ENCODE measurements around the gene FAF2.
"Not testable (repeated sequence)": the region's sequence is repeated elsewhere in the genome, so short reads cannot be mapped to it uniquely, and the experiment has no call there.

The FAF2 gene

DNA sequence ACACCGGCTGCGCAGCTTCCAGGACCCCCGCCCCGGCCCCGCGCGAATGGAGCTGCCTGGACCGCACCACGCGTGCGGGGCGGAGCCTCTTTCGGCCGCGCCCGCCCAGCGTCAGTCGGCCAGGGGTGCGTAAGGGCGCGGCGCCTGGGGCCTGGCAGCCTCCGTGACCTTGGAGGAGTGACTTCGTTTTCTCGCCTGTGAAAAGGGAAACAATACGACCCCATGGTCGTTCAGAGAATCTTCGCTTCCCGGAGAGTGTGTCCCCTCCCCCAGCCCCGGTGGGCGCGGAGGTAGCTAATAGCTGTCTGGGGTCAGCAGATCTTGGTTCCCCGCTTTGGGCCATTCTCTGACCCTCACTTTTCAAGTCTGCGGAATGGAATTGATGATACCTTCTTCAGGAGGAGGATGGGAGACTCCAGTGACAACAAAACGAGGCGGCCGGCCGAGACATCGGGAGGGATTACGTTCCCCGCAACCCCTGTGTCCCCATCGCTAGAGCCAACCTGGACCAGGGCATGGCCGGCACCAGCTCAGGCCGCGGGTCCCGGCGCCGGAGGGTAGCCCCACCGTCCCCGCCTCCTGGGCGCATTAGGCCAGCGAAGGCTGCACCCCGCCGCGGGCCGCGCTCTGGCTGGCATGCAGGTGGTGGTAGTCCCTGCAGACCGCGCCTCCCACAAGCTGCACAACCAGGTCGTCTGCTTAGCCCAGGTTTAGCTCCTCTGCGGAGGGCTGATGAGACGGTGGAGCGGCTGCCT, 95.4 kb downstream of the FAF2 start:
- peak; percentile 64 for DNase-seq (ENCODE audit: low read depth)

DNA sequence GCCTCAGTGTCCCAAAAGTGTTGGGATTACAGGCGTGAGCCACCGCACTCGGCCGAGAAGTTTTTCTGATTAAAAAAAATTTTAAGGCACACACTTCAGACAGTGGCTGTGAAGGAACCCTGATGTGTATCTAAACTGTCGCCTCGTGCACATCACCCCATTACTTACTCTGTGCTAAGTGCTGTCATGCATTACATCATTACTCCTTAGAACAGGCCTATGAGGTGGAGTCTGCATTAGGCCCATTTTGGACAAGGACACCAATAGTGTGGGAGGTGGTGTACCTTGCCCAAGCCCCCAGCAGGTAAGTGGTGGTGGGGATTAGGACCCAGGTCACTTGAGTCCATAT, 97.2 kb downstream of the FAF2 start:
- no peak for DNase-seq (ENCODE audit: low read depth)

DNA sequence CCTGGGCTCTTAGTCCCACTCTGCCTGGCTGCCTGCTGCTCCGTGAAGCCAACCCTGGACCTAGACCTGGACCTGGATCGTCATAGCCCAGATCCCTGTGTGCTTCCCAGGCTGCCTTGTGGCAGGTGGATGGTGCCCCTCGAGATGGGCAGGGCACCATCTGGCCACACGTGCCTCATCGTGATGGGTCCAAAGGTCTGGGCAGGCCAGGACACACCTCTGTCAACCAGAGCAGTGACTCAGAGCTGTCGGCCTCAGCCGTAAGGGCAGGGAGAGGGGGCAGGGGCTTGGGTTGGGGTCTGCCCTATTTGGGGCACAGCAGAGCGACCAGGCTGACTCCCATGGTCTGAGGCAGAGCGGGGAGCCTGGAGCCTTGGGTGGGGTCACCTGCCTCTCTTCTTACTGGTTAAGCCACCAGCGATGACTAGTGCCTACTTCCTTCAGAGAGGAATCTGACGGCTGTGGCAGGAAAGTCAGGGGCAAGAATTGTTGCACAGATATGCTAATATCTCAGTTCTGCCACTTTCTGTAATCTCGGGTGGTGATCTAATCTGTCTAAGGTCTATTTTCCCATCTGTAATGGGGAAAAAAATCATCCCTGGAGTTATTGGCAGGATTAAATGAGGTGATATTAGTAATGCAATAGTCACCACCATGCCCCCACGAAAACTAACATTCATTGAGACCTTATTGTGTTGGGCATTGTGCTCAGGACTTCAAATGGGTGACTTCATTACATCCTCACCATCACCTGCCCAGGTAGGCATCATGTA, 97.7 kb downstream of the FAF2 start:
- no peak for DNase-seq (ENCODE audit: low read depth)

DNA sequence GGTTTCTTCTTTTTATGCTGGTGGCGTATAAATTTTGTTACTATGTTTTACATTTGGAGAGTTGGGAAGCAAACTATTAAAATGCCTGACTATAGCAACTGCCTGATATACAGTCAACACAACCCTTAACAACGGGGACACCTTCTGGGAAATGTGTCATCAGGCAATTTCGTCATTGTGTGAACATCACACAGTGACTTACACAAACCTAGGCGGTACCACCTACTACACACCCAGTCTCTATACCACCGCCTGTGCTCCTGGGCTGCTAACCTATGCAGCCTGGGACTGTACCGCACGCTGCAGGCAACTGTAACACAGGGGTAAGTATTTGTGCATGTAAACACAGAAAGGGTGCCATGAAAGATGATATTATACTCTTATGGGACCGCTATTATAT, 99.6 kb downstream of the FAF2 start:
- no peak for DNase-seq (ENCODE audit: low read depth)

DNA sequence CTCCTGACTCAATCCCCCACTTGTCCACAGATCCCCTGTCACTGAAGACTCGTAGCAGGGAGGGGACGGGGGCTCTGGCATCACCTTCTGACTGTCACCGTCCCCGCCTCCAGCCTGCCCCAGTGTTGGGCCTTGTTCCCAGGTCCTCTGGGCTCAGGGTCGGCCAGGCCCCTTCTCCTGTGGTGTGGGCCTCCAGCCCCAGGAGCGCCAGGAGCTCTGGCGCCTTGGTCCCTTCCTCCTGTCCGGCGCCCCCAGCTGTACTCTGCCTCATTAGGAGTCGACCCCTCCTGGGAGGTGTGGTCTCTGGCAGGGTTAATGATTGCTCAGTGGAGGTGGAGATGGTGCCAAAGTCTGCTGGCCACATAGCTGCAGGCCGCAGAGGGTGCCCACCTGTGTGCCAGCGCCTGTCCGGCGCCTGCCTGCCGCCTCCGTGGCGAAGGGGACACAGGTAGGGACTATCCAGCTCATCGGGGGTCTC, 100.8 kb downstream of the FAF2 start, which contains the start of gene CDHR2:
Gene CDHR2 (plus strand): TSS at position 376 of the 478 bp plus-strand sequence. CDS start 16,011 bp downstream, outside the sequence.
- no peak for DNase-seq (ENCODE audit: low read depth)

DNA sequence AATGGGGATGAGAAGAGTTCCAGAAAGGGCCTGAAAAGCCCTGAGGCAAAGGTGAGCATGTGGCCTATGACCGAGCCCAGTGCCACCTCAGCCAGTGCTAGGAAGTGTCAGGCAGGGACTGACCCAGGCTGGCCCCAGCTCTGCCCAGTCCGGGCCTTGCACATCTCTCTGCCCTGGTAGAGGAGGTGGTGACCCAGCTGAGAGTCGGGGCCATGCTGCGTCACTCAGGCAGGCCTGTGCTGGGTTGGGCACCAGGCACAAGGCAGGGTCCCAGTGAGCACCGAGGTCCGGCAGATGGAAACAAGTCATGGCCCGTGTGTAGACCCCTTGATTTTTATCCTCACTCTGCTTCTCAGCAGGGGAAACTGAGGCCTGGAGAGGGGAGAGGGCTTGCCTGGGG, 101.7 kb downstream of the FAF2 start:
- DNase-seq (ENCODE audit: low read depth) = no peak

DNA sequence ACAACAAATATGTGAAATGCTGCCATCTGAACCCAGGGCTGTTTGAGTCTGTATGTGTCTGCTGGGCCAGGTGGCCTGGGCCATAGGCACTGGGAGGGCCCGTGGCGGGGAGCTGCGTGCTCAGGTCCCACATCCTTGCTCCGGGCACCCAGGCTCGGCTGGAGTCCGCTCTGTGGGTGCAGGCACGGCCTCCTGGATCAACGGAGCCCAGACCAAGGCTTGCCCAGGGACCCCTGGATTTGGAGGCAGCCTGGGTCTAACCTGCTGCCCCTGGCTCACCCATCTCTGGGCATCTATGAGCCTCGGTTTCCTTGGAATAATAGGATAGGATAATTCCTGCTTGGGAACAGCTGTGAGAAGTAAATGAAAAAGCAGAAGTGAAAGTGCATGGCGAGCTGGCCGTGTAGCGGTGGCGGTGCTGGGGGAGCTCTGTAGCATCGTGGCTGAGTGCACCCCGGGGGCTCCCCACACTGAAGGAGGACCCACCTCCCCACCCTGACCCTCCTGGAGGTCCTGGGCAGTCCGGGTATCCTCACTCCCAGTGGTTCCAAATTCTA, 102.2 kb downstream of the FAF2 start:
- no peak for DNase-seq (ENCODE audit: low read depth)

DNA sequence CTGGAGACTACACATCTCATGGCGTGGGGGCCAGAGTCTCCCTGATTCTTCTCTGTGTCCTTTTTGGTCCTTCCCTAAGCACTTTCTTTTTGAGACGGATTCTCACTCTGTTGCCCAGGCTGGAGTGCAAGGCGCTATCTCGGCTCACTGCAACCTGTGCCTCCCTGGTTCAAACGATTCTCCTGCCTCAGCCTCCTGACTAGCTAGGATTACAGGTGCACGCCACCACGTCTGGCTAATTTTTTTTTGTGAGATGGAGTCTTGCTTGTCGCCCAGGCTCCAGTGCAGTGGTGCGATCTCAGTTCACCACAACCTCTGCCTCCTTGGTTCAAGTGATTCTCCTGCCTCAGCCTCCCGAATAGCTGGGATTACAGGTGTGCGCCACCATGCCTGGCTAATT, 102.8 kb downstream of the FAF2 start:
- DNase-seq (ENCODE audit: low read depth) = not testable (repeated sequence)

DNA sequence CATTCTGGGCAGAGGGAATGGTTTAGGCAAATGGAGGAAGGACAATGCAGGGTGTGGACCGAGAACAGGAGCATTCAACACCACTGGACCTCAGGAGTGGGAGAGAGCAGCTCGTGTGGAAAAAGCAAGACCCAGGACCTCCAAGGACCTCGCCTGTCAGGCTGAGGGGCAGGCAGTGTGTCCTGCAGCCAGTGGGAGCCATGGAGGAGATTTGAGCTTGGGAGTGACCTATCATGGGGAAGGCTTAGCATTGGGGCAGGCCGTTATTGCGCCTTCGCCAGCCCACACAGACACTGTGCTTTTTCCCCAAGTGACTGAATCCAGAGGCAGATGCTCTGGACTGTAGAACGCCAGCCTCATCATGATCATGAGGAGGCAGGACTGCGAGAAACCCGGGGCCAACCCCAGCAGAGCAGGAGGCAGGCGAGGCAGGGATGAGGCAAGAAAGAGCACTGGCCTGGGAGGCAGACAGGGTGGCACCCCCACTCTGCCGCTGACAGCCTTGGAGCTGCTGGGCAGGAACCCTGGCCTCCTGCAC, 104.2 kb downstream of the FAF2 start:
- no peak for DNase-seq (ENCODE audit: low read depth)

DNA sequence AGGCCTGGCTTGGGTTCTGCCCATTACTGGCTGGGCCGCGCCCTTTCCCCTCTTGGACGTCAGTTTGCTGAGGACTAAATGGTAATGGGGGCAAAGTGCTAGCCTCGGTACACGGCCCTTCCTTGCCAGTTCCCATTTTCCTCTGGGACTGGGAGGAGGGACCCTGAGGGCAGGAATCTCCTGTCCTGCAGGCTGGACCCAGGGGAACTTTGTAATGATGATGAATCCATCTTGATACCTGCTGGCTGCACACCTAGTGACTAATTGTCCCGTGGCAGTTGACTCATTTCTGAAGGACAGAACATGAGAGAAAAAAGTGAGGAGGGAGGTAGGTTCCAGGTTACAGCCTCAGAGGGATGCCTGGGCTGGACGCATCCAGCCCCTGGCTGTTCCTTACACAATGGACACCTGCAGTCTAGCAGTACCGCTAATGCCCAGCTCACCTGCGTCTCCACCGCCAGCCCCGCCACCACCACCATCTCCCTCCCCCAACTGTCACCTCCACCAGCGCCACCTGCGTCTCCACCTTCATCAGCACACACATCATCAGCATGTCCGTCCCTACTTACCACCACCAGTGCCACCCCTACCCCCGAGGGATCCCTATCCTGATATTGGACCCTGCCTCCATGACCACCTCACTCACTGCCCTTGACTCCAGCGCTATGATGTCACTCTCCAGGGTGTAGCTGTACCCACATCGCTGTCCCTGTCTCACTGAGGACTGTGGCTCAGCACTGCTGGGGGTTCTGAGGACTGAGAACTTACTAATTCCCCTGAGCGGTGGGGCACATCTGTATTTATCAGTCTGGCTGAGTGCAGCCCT, 105.3 kb downstream of the FAF2 start:
- no peak for DNase-seq (ENCODE audit: low read depth)

DNA sequence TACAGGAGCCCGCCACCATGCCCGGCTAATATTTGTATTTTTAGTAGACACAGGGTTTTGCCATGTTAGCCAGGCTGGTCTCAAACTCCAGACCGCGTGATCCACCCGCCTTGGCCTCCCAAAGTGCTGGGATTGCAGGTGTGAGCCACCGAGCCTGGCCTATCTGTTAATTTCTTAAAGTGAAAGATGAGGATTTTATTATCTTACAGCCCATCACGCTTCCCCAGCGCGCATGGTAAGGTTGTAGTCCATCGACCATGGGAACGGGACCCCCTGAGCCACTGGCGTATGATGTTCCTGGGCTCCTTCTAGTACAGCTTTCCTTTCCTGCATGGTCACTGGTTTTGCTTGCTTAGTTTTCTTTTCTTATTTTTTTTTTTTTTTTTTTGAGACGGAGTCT, 109.7 kb downstream of the FAF2 start:
- no peak for DNase-seq (ENCODE audit: low read depth)

Data from ELR (cell line).